Measurements from ENCODE around the gene ALDH1A3. TPM values are rescaled to one million over a fixed set of nuclear protein-coding genes. Genes with fewer than 3 reads are reported as not detected.

ALDH1A3 gene
- total and polyA plus RNA-seq, 5 experiments from 2014 or later = not detected

- DNase-seq (no peak), ATAC-seq (no peak)
- H3K4me1 Mint-ChIP-seq = peaks cover 0 to 35% (median 0%) of the 10 kb centered on the region in 4 donors
- POLR2A ChIA-PET = no interaction called here
- H3K9me3 Mint-ChIP-seq = no peaks in the 10 kb centered on the region
- H3K27ac Mint-ChIP-seq = no peak overlapping the region
- no peaks in the 10 kb centered on the region for H3K36me3 Mint-ChIP-seq
- H3K4me3 Mint-ChIP-seq = no peak overlapping the region
- peaks cover 4 to 59% (median 26%) of the 10 kb centered on the region in 5 donors for H3K27me3 Mint-ChIP-seq
Observed at GRCh38 chr15:100928632-100929280, 49.1 kb downstream of the ALDH1A3 start.

GRCh38 chr15:100929641-100930042, 50.0 kb downstream of the ALDH1A3 start:
- no peak for ATAC-seq
- Mint-ChIP-seq H3K27ac (no peak overlapping the region), H3K4me3 (no peak overlapping the region), H3K27me3 (peaks cover 4 to 55% (median 18%) of the 10 kb centered on the region in 5 donors), H3K36me3 (no peaks in the 10 kb centered on the region), H3K4me1 (peaks cover 0 to 39% (median 0%) of the 10 kb centered on the region in 4 donors), H3K9me3 (no peaks in the 10 kb centered on the region)
- no peak for DNase-seq
- POLR2A ChIA-PET = no interaction called here

GRCh38 chr15:100930306-100930848, 50.7 kb downstream of the ALDH1A3 start:
- H3K9me3 Mint-ChIP-seq = no peaks in the 10 kb centered on the region
- peaks cover 0 to 44% (median 0%) of the 10 kb centered on the region in 4 donors for H3K4me1 Mint-ChIP-seq
- H3K36me3 Mint-ChIP-seq = no peaks in the 10 kb centered on the region
- POLR2A ChIA-PET = no interaction called here
- H3K27ac Mint-ChIP-seq = no peak overlapping the region
- no peak for DNase-seq
- no peak for ATAC-seq
- peaks cover 3 to 52% (median 17%) of the 10 kb centered on the region in 5 donors for H3K27me3 Mint-ChIP-seq
- no peak overlapping the region for H3K4me3 Mint-ChIP-seq

GRCh38 chr15:100931143-100931890, 51.7 kb downstream of the ALDH1A3 start:
- no peaks in the 10 kb centered on the region for H3K36me3 Mint-ChIP-seq
- peaks cover 0 to 45% (median 11%) of the 10 kb centered on the region in 5 donors for H3K27me3 Mint-ChIP-seq
- POLR2A ChIA-PET = no interaction called here
- no peaks in the 10 kb centered on the region for H3K9me3 Mint-ChIP-seq
- DNase-seq (no peak), ATAC-seq (no peak)
- peaks cover 0 to 40% (median 0%) of the 10 kb centered on the region in 4 donors for H3K4me1 Mint-ChIP-seq
- H3K27ac Mint-ChIP-seq = no peak overlapping the region
- H3K4me3 Mint-ChIP-seq = no peak overlapping the region

GRCh38 chr15:100932676-100933348, 53.2 kb downstream of the ALDH1A3 start:
- Mint-ChIP-seq H3K27ac (no peak overlapping the region), H3K4me1 (peaks cover 0 to 30% (median 0%) of the 10 kb centered on the region in 4 donors), H3K4me3 (no peak overlapping the region), H3K27me3 (peaks cover 0 to 44% (median 11%) of the 10 kb centered on the region in 5 donors), H3K9me3 (no peaks in the 10 kb centered on the region), H3K36me3 (no peaks in the 10 kb centered on the region)
- POLR2A ChIA-PET = no interaction called here
- ATAC-seq (no peak), DNase-seq (no peak)

- peaks cover 0 to 30% (median 0%) of the 10 kb centered on the region in 4 donors for H3K4me1 Mint-ChIP-seq
- H3K36me3 Mint-ChIP-seq = no peaks in the 10 kb centered on the region
- DNase-seq (no peak), ATAC-seq (no peak)
- H3K9me3 Mint-ChIP-seq = no peaks in the 10 kb centered on the region
- H3K4me3 Mint-ChIP-seq = no peak overlapping the region
- peaks cover 0 to 30% (median 16%) of the 10 kb centered on the region in 5 donors for H3K27me3 Mint-ChIP-seq
- POLR2A ChIA-PET = no interaction called here
- H3K27ac Mint-ChIP-seq = no peak overlapping the region
Observed at GRCh38 chr15:100934166-100934565, 54.5 kb downstream of the ALDH1A3 start.

- peaks cover 0 to 26% (median 0%) of the 10 kb centered on the region in 4 donors for H3K4me1 Mint-ChIP-seq
- peak overlapping the region in 1 of 10 donors; percentile 8 for H3K27ac Mint-ChIP-seq
- ATAC-seq = no peak
- no peaks in the 10 kb centered on the region for H3K9me3 Mint-ChIP-seq
- peak overlapping the region in 1 of 10 donors; percentile 4 for H3K4me3 Mint-ChIP-seq
- POLR2A ChIA-PET = no interaction called here
- no peak for DNase-seq
- peaks cover 0 to 25% (median 12%) of the 10 kb centered on the region in 5 donors for H3K27me3 Mint-ChIP-seq
- no peaks in the 10 kb centered on the region for H3K36me3 Mint-ChIP-seq
Observed at GRCh38 chr15:100934726-100935125, 55.1 kb downstream of the ALDH1A3 start.

GRCh38 chr15:100937171-100937570, 57.5 kb downstream of the ALDH1A3 start:
- Mint-ChIP-seq H3K27me3 (peaks cover 0 to 20% (median 12%) of the 10 kb centered on the region in 5 donors), H3K9me3 (no peaks in the 10 kb centered on the region), H3K4me1 (peaks cover 0 to 16% (median 0%) of the 10 kb centered on the region in 4 donors), H3K27ac (no peak overlapping the region), H3K36me3 (no peaks in the 10 kb centered on the region), H3K4me3 (no peak overlapping the region)
- DNase-seq = no peak
- POLR2A ChIA-PET = no interaction called here
- no peak for ATAC-seq

GRCh38 chr15:100939791-100940190, 60.2 kb downstream of the ALDH1A3 start:
- Mint-ChIP-seq H3K27ac (no peak overlapping the region), H3K4me3 (no peak overlapping the region), H3K27me3 (peaks cover 0 to 5% (median 0%) of the 10 kb centered on the region in 5 donors), H3K9me3 (no peaks in the 10 kb centered on the region), H3K36me3 (no peaks in the 10 kb centered on the region), H3K4me1 (peaks cover 0 to 11% (median 0%) of the 10 kb centered on the region in 4 donors)
- ATAC-seq = no peak
- POLR2A ChIA-PET = no interaction called here
- DNase-seq = no peak

- POLR2A ChIA-PET = no interaction called here
Observed at GRCh38 chr15:100940767-100941379, 61.2 kb downstream of the ALDH1A3 start.

GRCh38 chr15:100941536-100941935, 61.9 kb downstream of the ALDH1A3 start:
- Mint-ChIP-seq H3K9me3 (no peaks in the 10 kb centered on the region), H3K27ac (no peak overlapping the region), H3K4me3 (no peak overlapping the region), H3K36me3 (no peaks in the 10 kb centered on the region), H3K27me3 (peaks cover 0 to 8% (median 0%) of the 10 kb centered on the region in 5 donors), H3K4me1 (peaks cover 0 to 8% (median 0%) of the 10 kb centered on the region in 4 donors)
- POLR2A ChIA-PET = no interaction called here
- DNase-seq (no peak), ATAC-seq (no peak)

More at GRCh38 chr15:100940767-100941379, 61.2 kb downstream of the ALDH1A3 start:
- H3K27me3 Mint-ChIP-seq = peaks cover 0 to 5% (median 0%) of the 10 kb centered on the region in 5 donors
- peaks cover 0 to 8% (median 0%) of the 10 kb centered on the region in 4 donors for H3K4me1 Mint-ChIP-seq
- H3K9me3 Mint-ChIP-seq = no peaks in the 10 kb centered on the region
- H3K4me3 Mint-ChIP-seq = no peak overlapping the region
- ATAC-seq = no peak
- H3K27ac Mint-ChIP-seq = no peak overlapping the region
- H3K36me3 Mint-ChIP-seq = no peaks in the 10 kb centered on the region
- DNase-seq = no peak

- Mint-ChIP-seq H3K27ac (no peak overlapping the region), H3K4me3 (no peak overlapping the region), H3K9me3 (no peaks in the 10 kb centered on the region), H3K27me3 (peaks cover 0 to 13% (median 4%) of the 10 kb centered on the region in 5 donors), H3K36me3 (no peaks in the 10 kb centered on the region), H3K4me1 (peaks cover 0 to 8% (median 0%) of the 10 kb centered on the region in 4 donors)
- ATAC-seq = no peak
- POLR2A ChIA-PET = no interaction called here
- no peak for DNase-seq
Observed at GRCh38 chr15:100942656-100943425, 63.2 kb downstream of the ALDH1A3 start.
